Stimulated activated CD4-positive, alpha-beta T cell treated with anti-CD3 and anti-CD28 coated beads, Interleukin-1b, Interleukin-23, amount 100 ng/mL, for 4 hours (primary cell): ENCODE results near the gene RGP1.

Source experiments
- DNase-seq, 2 donors: peaks; one replicate each; pipeline ENCODE4 v3.0.0-alpha.2; 2020; ENCODE audit warnings: low read depth in 2 of 2

The RGP1 gene

DNA sequence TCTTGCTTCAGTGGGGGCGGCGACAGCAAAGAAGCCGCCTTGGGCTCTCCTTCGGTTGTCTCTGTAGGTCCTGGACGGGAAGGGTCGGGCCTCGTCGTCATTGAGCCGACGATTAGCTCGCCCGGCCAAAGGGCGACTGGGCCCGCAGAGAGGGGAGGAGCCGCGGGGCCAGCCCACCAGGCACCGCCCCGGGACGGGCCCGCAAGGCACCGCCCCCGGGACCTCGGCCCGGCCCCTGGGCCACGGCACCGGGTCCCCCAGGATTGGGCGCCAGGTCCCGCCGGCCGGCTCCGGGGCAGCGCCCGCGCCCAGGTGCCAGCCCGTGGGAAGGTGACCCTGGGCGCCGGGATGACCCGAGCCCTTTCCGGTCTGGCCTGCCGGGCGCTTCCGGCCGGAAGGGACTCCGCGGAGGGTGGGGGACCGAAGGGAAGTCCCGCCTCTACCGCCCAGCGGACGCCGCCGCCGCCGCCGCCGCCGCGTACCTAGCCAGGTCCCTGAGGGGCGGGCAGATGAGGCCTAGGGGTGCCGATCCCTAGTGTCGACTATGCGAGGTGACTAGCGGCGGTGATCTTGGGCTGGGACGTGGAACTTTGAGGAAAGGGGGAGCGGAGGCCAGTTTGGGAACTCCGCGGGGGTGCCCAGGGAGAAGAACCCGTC lies at the start of gene RGP1, which contains the start of gene GBA2:
Gene RGP1 (plus strand): TSS at position 430 of the 657 bp plus-strand sequence. CDS start 469 bp downstream, outside the sequence.
Gene GBA2 (minus strand): TSS at position 371 of the 657 bp plus-strand sequence. CDS start 524 bp downstream, outside the sequence.
- DNase-seq, result peak in 1 of 2 donors; percentile 66

DNA sequence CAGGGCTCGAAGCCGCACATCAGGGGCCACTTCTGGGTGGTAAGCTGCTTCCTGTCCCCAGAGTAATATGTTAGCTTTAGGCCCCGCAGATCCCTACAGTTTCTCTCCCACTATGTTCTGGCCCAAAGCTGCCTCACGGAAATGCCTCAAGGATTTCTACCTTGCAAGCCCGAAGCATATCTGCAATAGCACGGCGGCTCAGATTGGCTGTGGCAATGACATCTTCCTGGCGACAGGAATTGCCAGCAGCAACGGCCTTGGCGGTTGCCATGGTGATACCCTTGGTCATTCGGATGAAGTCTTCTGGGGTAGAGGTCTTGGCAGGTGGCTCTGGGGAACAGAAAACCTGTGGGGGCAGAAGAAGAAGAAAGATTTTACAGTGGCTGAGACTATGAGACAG lies 49.1 kb upstream of the RGP1 start:
- no peak for DNase-seq

- DNase-seq, result no peak
Measured at GRCh38 chr9:35700942-35701341, 48.1 kb upstream of the RGP1 start.

DNA sequence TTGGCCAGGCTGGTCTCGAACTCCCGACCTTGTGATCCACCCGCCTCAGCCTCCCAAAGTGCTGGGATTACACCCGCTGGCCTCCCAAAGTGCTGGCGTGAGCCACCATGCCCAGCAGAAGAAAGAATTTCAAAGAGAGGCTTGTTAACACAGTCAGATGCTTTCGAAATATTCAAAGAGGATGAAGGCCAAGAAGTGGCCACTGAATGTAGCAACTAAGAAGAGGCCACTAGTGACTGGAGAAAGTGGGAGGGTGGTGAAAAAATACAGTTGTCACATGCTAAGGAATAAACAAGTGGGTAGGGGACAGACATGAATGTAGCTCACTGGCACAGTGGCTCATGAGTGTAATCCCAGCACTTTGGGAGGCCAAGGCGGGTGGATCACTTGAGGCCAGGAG lies 46.4 kb upstream of the RGP1 start:
- no peak for DNase-seq

GRCh38 chr9:35703906-35704672 lies 45.0 kb upstream of the RGP1 start:
- no peak for DNase-seq

DNA sequence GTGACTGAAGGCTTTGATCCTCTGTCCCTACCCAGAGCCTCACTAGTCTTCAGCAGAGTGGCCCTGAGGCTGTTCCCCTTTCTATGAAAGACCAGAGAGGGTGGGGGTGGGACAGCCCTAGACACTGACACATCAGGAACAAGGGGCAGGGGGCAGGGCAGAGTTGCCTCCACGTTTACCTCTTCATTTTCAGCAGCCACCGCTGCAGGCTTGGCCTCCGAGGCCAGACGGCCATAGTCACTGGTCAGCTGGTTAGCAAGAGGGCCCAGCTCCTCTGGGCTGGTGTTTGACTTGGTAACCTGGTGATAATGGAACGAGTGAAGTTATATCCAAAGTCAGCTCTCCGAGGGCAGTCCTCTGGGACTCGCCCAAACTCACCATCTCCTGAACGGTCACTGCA lies 43.7 kb upstream of the RGP1 start:
- DNase-seq, result no peak

GRCh38 chr9:35705836-35706430 lies 43.2 kb upstream of the RGP1 start:
- no peak for DNase-seq

- DNase-seq, result no peak
Measured at GRCh38 chr9:35706951-35707350, 42.1 kb upstream of the RGP1 start.

DNA sequence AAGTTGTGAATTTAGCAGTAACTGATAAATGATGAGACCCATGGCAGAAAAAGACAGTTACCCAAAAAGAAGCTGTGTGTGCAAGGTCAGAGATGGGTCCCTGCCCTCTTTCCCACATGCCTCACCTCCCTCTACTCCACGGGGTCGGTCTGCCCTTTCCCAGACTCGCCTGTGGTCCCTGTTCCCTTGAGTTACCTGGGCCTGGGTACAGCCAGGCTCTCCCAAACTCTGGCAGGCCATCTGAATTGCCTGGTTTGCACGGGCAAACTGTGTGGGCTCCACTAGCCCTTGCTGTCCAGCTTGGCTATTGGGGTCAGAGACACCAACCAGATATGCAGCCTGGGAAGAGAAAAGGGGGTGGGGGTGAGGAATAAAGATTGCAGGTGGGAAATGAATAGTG lies 40.9 kb upstream of the RGP1 start:
- no peak for DNase-seq

DNA sequence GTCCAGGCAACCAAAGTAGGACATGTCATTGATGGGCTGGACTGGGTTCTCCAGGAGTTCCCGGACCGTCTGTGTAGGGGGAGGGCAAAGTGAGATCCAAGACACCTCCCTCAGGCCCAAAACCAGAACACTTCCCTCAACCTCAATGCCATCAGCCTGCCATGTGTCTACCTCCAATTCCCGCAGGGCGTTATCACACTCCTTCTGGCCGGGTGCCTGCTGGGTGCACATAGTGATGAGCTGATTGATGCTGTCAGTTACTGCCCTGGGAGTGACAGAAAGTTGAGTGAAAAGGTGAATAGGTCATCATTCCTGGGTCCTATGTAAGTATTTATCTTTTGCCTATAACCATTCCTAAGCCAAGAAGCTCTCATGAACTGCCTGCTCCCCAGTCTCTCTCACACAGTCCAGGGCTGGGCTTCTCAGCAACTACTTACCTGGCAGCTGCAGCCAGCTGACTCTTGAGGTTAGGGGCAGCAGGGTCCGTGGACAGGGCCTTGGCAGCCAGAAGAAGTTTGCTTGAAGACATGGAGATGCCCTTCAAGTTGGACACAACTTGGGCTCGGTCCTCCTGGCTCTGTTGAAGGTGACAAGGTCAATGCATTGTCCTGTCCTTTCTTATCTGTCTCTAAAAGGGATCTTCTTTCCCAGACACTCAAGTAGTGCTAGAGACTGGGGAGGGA lies 38.1 kb upstream of the RGP1 start:
- no peak for DNase-seq

DNA sequence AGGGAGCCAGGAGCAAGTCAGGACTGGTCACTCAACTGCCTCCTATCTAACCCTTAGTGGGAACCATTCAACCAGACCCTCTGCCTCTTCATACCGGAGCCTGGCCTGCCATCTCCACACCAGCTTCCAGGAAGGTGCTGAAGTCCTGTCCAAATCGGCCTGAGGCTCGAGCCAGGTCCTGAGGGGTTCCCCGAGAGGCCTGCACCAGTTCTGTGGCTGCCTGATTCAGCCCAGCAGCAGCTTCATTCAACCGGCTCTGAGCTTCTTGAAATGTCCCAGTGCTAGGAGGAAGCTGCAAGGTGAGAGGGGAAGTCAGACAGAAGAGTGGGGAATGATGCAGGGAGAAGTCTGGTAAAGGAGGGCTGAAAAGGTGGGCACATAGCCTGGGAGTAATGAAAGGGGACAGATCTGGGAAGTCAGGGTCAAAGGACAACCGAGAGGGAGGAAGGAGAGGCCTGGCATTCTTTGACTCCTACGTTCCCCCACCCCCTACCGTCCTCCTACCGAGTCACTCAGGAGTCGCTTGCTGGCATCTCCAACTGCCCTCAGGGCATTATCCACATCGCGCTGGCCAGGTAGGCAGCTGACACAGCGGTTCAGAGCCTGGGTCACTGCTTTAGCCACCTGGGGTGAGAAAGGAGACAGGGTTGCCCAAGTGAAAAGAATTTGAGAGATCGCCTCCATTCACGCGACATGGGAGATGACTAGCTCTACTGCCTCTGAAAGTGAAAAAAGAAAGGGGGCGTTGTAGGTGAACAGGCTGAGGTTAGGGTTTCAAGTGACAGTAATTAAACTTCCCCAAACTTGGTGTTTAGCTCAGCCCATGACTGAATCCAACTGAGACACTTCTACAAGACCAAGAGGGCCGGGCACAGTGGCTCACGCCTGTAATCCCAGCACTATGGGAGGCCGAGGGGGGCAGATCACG lies 37.3 kb upstream of the RGP1 start:
- DNase-seq, result no peak

GRCh38 chr9:35712762-35713400 lies 36.2 kb upstream of the RGP1 start:
- no peak for DNase-seq

DNA sequence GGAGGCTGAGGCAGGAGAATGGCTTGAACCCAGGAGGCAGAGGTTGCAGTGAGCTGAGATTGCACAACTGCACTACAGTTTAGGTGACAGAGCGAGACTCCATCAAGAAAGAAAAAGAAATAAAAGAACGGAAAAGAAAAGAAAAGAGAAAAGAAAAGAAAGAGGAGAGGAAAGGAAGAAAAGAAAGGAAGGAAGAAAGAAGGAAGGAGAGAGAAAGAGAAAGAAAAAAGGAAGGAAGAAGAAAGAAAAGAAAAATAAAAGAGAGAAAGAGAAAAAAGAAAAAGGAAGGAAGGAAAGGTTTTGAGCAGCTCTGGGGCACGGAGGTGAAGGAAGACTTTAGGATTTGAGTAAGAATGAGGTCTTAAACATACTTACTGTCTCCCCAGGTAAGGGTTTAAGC lies 35.5 kb upstream of the RGP1 start:
- no peak for DNase-seq

GRCh38 chr9:35714123-35714522 lies 35.0 kb upstream of the RGP1 start:
- no peak for DNase-seq

DNA sequence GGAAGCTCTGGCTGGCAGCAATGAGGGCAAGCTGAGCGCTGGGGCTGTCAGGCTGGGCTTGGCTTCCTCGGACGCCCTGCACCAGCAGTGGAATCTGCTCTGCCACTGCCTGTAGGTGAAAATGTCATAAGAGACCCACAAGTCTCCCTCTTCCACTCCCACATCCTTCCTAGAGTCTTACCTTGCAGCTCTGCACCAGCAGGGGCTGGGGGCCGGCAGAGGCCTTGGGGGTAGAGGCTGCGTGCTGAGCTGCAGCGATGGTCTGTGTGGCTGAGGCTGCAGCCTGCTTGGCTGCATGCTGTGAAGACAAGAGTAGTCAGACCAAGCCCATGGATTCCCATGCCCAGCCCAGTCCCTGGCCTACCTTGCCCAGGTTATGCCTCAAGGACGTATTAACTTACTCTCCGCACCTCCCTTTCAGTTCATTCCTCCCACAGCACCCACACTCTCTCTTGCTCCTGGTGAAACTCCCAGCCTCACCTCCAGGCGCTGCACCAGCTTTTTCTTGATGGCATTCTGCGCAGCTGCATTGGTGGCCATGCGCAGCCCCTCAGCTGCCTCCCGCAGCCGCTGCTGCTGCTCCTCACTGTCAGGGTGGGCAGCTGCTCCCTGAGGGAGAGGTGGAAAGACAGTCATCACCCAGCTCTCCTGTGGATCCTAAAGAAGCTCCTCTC lies 34.4 kb upstream of the RGP1 start:
- DNase-seq, result no peak

DNA sequence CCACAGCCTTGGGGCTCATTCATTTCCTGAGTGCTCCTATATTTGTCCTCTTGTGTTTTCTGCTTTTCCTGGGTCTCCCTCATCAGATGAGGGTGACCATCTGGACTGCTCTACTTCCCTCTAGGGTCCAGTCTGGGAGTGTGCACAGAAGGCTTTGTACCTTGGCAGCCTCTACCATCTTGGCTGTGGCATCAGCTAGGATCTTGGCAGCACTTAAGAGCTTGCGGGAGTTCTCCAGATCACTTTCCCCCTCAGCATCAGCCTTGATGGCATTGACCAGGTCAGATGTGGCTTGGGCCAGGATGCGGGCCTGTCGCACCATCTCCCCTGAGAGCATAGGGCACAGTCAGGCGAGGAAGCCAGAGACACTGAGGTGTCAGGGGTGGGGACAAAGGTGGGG lies 32.9 kb upstream of the RGP1 start:
- DNase-seq, result no peak

GRCh38 chr9:35717132-35717870 lies 31.8 kb upstream of the RGP1 start:
- no peak for DNase-seq

GRCh38 chr9:35718721-35719511 lies 30.2 kb upstream of the RGP1 start:
- DNase-seq, result no peak

GRCh38 chr9:35719546-35719945 lies 29.5 kb upstream of the RGP1 start:
- no peak for DNase-seq
